HG03064 (cell line): ENCODE results near the gene FARS2.
"Not testable (repeated sequence)": the region's sequence is repeated elsewhere in the genome, so short reads cannot be mapped to it uniquely, and the experiment has no call there.

ENCODE experiments used
- ATAC-seq: cut with Tn5 transposase; IDR thresholded peaks from one replicate; pipeline ENCODE4 v1.9.1; 2021; ENCODE audit warnings: low read depth; ENCODE audit not compliant: unreplicated experiment

FARS2 gene

GRCh38 chr6:5652406-5653137 lies 391.3 kb downstream of the FARS2 start:
- no peak for ATAC-seq

GRCh38 chr6:5653801-5654200 lies 392.5 kb downstream of the FARS2 start:
- ATAC-seq: no peak

GRCh38 chr6:5656226-5656625 lies 394.9 kb downstream of the FARS2 start:
- no peak for ATAC-seq

- not testable (repeated sequence) for ATAC-seq
Measured at GRCh38 chr6:5656695-5657094, 395.4 kb downstream of the FARS2 start.

- no peak for ATAC-seq
Measured at GRCh38 chr6:5657684-5658430, 396.5 kb downstream of the FARS2 start.

GRCh38 chr6:5659467-5659866 lies 398.2 kb downstream of the FARS2 start:
- no peak for ATAC-seq

GRCh38 chr6:5660772-5661171 lies 399.5 kb downstream of the FARS2 start:
- no peak for ATAC-seq

GRCh38 chr6:5662797-5663196 lies 401.5 kb downstream of the FARS2 start:
- no peak for ATAC-seq

- ATAC-seq: no peak
Measured at GRCh38 chr6:5663259-5663658, 401.9 kb downstream of the FARS2 start.

- ATAC-seq: no peak
Measured at GRCh38 chr6:5663739-5664138, 402.4 kb downstream of the FARS2 start.

GRCh38 chr6:5664149-5664548 lies 402.8 kb downstream of the FARS2 start:
- ATAC-seq: no peak

- no peak for ATAC-seq
Measured at GRCh38 chr6:5665173-5665572, 403.9 kb downstream of the FARS2 start.

- no peak for ATAC-seq
Measured at GRCh38 chr6:5665667-5666066, 404.4 kb downstream of the FARS2 start.

- no peak for ATAC-seq
Measured at GRCh38 chr6:5666695-5667094, 405.4 kb downstream of the FARS2 start.

- no peak for ATAC-seq
Measured at GRCh38 chr6:5667737-5668136, 406.4 kb downstream of the FARS2 start.

GRCh38 chr6:5670381-5670780 lies 409.1 kb downstream of the FARS2 start:
- ATAC-seq: no peak

GRCh38 chr6:5670811-5671561 lies 409.7 kb downstream of the FARS2 start:
- no peak for ATAC-seq

GRCh38 chr6:5671601-5672559 lies 410.6 kb downstream of the FARS2 start:
- no peak for ATAC-seq

- no peak for ATAC-seq
Measured at GRCh38 chr6:5672581-5673011, 411.3 kb downstream of the FARS2 start.
